Esophagus squamous epithelium (tissue), 4 donors: ENCODE data around the gene RAMP3.

Experiments used
- POLR2A ChIP-seq, 4 donors: fragments of 450-650 bp; IDR thresholded peaks; one replicate each; pipeline ENCODE4 v1.6.1; 2017; ENCODE audit warnings: antibody characterized with exemption in 4 of 4, mild to moderate bottlenecking in 4 of 4, moderate library complexity in 3 of 4
- TF ChIP-seq, protein P1 (sequence below), 6 experiments: fragments of 450-650 bp in 4 of 6; fragments of 200-600 bp in 2 of 6; sonication (generic) in 2 of 6; IDR thresholded peaks; one replicate each; pipeline ENCODE4 v1.5.1; 2016 to 2019; ENCODE audit warnings: antibody characterized with exemption in 6 of 6, mild to moderate bottlenecking in 4 of 6, moderate library complexity in 4 of 6

DNA sequence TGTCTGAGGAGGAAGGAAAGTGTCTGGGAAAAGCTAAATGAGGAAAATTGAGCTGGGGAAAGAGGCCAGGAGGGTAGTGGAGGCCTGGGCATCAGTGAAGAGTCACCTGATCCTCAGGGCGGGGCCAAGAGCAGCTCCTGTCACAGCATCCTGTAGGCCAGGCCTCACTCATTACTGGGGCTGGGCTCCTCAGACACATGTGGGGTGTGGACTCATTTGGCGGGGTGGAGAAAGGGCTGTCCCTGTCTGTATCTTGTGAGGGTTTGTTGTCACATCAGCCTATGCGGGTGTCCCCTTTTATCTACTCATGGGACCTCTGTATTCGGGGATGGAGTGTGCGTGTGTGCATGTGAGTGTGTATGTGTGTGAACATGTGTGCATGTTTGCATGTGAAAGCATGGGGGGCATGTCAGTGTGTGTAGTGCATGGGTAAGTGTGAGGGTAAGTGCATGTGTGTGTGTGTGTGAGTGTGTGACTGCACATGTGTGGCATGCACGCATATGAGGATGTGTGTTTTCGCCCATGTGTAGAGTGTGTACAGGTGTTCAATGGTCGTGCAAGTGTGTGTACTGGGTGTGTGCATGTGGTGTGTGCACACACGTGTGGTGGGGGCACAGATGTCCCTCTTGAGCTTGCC, 67.8 kb downstream of the RAMP3 start:
- TF ChIP-seq, protein P1, sequence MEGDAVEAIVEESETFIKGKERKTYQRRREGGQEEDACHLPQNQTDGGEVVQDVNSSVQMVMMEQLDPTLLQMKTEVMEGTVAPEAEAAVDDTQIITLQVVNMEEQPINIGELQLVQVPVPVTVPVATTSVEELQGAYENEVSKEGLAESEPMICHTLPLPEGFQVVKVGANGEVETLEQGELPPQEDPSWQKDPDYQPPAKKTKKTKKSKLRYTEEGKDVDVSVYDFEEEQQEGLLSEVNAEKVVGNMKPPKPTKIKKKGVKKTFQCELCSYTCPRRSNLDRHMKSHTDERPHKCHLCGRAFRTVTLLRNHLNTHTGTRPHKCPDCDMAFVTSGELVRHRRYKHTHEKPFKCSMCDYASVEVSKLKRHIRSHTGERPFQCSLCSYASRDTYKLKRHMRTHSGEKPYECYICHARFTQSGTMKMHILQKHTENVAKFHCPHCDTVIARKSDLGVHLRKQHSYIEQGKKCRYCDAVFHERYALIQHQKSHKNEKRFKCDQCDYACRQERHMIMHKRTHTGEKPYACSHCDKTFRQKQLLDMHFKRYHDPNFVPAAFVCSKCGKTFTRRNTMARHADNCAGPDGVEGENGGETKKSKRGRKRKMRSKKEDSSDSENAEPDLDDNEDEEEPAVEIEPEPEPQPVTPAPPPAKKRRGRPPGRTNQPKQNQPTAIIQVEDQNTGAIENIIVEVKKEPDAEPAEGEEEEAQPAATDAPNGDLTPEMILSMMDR (IDR thresholded peaks at IDR 0.05), result no peak
- TF ChIP-seq POLR2A (IDR thresholded peaks at IDR 0.05), result no peak
